Measurements from ENCODE around the gene PIK3R1. TPM values are rescaled to one million over a fixed set of nuclear protein-coding genes. Genes with fewer than 3 reads are reported as not detected.

PIK3R1 gene
- total and polyA plus RNA-seq, 4 donors, result 22.6 to 123 (median 47.3) TPM

- under 1% methylated on average over 49 of the region's 49 CpGs for WGBS
- peak; percentile 69 for DNase-seq (ENCODE audit: low spot score)
- peaks cover 0 to 4% (median 0%) of the 10 kb centered on the region in 4 donors for H3K9me3 ChIP-seq (ENCODE audit: control insufficient read depth in 4 of 4, low read length in 3 of 4)
- H3K4me3 ChIP-seq (ENCODE audit: low read depth in 1 of 3, low read length in 3 of 3), result peak overlapping the region; percentile 95 to 97 (median 95)
- TF ChIP-seq GABPA (IDR thresholded peaks at IDR 0.05 in 1 of 2, conservative IDR thresholded peaks at IDR 0.05 in 1 of 2) (no peak), MAX (IDR thresholded peaks at IDR 0.05) (no peak), FOXA1 (IDR thresholded peaks at IDR 0.05) (no peak), YY1 (IDR thresholded peaks at IDR 0.05) (peak; percentile 16), SP1 (IDR thresholded peaks at IDR 0.05) (no peak), ZBTB33 (IDR thresholded peaks at IDR 0.05) (no peak), CTCF (IDR thresholded peaks at IDR 0.05; ENCODE audit: low read depth, low read length, missing input control) (no peak), RXRA (IDR thresholded peaks at IDR 0.05) (no peak), HNF4G (IDR thresholded peaks at IDR 0.05) (no peak), FOXA2 (IDR thresholded peaks at IDR 0.05) (no peak), EGR1 (IDR thresholded peaks at IDR 0.05; ENCODE audit: low read depth in 2 of 2) (no peak), RAD21 (IDR thresholded peaks at IDR 0.05) (peak in 1 of 2 donors; percentile 21), REST (IDR thresholded peaks at IDR 0.05) (no peak), JUND (IDR thresholded peaks at IDR 0.05) (no peak)
- peak overlapping the region; percentile 94 to 99 for H3K27ac ChIP-seq (ENCODE audit: low read depth in 1 of 2, low read length in 2 of 2)
- no peaks in the 10 kb centered on the region for H3K27me3 ChIP-seq (ENCODE audit: control insufficient read depth in 4 of 4, insufficient read depth in 4 of 4, low read length in 3 of 4)
- peaks cover 3 to 39% (median 21%) of the 10 kb centered on the region in 4 donors for H3K4me1 ChIP-seq (ENCODE audit: control insufficient read depth in 4 of 4, insufficient read depth in 4 of 4, low read length in 3 of 4)
- peak overlapping the region; percentile 90 to 98 for H3K9ac ChIP-seq (ENCODE audit: low read depth in 1 of 2, low read length in 2 of 2)
- no peaks in the 10 kb centered on the region for H3K36me3 ChIP-seq (ENCODE audit: control insufficient read depth in 4 of 4, insufficient read depth in 3 of 4, low read depth in 1 of 4, low read length in 3 of 4)
Measured at GRCh38 chr5:68216245-68217046, 890 bp downstream of the PIK3R1 start.

- H3K9ac ChIP-seq (ENCODE audit: low read depth in 1 of 2, low read length in 2 of 2), result peak overlapping the region; percentile 90 to 98
- peaks cover 3 to 45% (median 27%) of the 10 kb centered on the region in 4 donors for H3K4me1 ChIP-seq (ENCODE audit: control insufficient read depth in 4 of 4, insufficient read depth in 4 of 4, low read length in 3 of 4)
- H3K27ac ChIP-seq (ENCODE audit: low read depth in 1 of 2, low read length in 2 of 2), result peak overlapping the region; percentile 94 to 99
- H3K4me3 ChIP-seq (ENCODE audit: low read depth in 1 of 3, low read length in 3 of 3), result peak overlapping the region; percentile 95 to 97 (median 95)
- H3K36me3 ChIP-seq (ENCODE audit: control insufficient read depth in 4 of 4, insufficient read depth in 3 of 4, low read depth in 1 of 4, low read length in 3 of 4), result no peaks in the 10 kb centered on the region
- no peak for TF ChIP-seq MAX (IDR thresholded peaks at IDR 0.05)
- TF ChIP-seq ZBTB33 (IDR thresholded peaks at IDR 0.05), result no peak
- no peak for TF ChIP-seq TAF1 (conservative IDR thresholded peaks at IDR 0.05)
- no peak for TF ChIP-seq JUND (IDR thresholded peaks at IDR 0.05)
- TF ChIP-seq YY1 (IDR thresholded peaks at IDR 0.05), result no peak
- under 1% methylated on average over 3 of the region's 3 CpGs for WGBS
- DNase-seq (ENCODE audit: low spot score), result no peak
- peaks cover 0 to 4% (median 0%) of the 10 kb centered on the region in 4 donors for H3K9me3 ChIP-seq (ENCODE audit: control insufficient read depth in 4 of 4, low read length in 3 of 4)
- no peaks in the 10 kb centered on the region for H3K27me3 ChIP-seq (ENCODE audit: control insufficient read depth in 4 of 4, insufficient read depth in 4 of 4, low read length in 3 of 4)
Measured at GRCh38 chr5:68217047-68217355, 1.4 kb downstream of the PIK3R1 start.
